ENCODE results near the gene LRRC56. TPM values are rescaled to one million over a fixed set of nuclear protein-coding genes. Genes with fewer than 3 reads are reported as not detected.

Gene LRRC56
- total and polyA plus RNA-seq, 9 of the 15 experiments (the other 6 are each of a cell fraction or from before 2014, with no cell fraction given) = 0.03 to 4.5 (median 1.0) TPM; not detected in 1

DNA sequence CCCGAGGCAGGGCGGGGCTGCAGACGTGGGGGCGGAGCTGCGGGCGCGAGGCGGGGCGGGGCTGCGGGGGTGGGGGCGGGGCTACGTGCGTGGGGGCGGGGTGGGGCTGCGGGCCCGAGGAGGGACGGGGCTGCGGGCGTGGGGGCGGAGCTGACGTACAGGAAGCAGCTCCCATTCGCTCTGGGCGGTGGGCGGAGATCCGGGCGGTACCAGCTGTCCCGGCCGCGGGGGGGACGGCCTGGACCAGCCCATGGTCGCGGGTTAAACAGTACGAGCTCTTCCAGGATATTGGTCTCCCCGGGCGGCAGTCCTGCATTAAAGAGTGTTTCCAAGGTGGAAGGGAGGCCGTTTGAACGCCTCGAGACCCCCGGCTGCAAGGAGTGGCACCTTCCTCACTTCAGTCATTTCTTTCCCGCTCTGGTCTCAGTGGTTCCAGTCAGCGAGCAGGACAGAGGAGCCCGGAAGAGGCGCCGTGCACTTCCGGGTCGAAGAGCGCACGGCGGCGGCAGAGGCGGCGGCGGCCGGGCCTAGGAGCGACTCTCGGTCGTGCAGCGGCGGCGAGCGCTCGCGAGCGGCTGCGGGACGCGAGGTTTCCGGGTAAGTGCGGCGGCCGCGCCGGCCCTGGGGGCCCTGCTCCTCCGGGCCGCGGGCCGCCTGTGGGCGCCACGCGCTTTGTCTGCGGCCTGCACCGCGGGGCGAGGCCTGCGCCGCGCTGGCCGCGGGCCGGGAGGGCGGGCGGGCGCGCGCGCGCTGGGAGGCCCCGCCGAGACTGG, 38.9 kb downstream of the LRRC56 start, which contains the start of gene PHRF1 (continued):
- TF ChIP-seq, protein P1, sequence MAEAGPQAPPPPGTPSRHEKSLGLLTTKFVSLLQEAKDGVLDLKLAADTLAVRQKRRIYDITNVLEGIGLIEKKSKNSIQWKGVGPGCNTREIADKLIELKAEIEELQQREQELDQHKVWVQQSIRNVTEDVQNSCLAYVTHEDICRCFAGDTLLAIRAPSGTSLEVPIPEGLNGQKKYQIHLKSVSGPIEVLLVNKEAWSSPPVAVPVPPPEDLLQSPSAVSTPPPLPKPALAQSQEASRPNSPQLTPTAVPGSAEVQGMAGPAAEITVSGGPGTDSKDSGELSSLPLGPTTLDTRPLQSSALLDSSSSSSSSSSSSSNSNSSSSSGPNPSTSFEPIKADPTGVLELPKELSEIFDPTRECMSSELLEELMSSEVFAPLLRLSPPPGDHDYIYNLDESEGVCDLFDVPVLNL (CRISPR knock-in tag; IDR thresholded peaks at IDR 0.05; ENCODE audit: low read depth) = no peak
- TF ChIP-seq IFI16 (CRISPR knock-in tag; IDR thresholded peaks at IDR 0.05) (no peak), DMBX1 (CRISPR knock-in tag; IDR thresholded peaks at IDR 0.05; ENCODE audit: borderline replicate concordance) (no peak), E2F3 (CRISPR knock-in tag; IDR thresholded peaks at IDR 0.05) (peak; percentile 93), BDP1 (IDR thresholded peaks at IDR 0.05; ENCODE audit: insufficient read depth, insufficient read length) (no peak), TRIM28 (IDR thresholded peaks at IDR 0.05) (peak; percentile 61), KLF10 (CRISPR knock-in tag; IDR thresholded peaks at IDR 0.05) (no peak), ZBED1 (IDR thresholded peaks at IDR 0.05) (no peak), MYNN (IDR thresholded peaks at IDR 0.05) (no peak), MYNN (CRISPR knock-in tag; IDR thresholded peaks at IDR 0.05) (no peak), ADNP (tag; IDR thresholded peaks at IDR 0.05) (no peak), SMAD4 (CRISPR knock-in tag; conservative IDR thresholded peaks at IDR 0.05) (peak; percentile 66; the same call in 1 of the 2 replicates), ZNF354B (CRISPR knock-in tag; IDR thresholded peaks at IDR 0.05) (no peak), CBX8 (IDR thresholded peaks at IDR 0.05; ENCODE audit: borderline replicate concordance, extremely low read depth, low read depth, low read length, poor library complexity, severe bottlenecking) (no peak), TAF9B (IDR thresholded peaks at IDR 0.05; ENCODE audit: partially characterized antibody) (peak; percentile 96), STAT5A (IDR thresholded peaks at IDR 0.05; ENCODE audit: borderline replicate concordance, low read length) (no peak), ZNF143 (CRISPR knock-in tag; IDR thresholded peaks at IDR 0.05) (no peak), MAFG (tag; conservative IDR thresholded peaks at IDR 0.05) (no peak), EP400 (IDR thresholded peaks at IDR 0.05) (peak; percentile 90), HEY1 (CRISPR knock-in tag; IDR thresholded peaks at IDR 0.05; ENCODE audit: borderline replicate concordance) (no peak)
- TF ChIP-seq, protein P2, sequence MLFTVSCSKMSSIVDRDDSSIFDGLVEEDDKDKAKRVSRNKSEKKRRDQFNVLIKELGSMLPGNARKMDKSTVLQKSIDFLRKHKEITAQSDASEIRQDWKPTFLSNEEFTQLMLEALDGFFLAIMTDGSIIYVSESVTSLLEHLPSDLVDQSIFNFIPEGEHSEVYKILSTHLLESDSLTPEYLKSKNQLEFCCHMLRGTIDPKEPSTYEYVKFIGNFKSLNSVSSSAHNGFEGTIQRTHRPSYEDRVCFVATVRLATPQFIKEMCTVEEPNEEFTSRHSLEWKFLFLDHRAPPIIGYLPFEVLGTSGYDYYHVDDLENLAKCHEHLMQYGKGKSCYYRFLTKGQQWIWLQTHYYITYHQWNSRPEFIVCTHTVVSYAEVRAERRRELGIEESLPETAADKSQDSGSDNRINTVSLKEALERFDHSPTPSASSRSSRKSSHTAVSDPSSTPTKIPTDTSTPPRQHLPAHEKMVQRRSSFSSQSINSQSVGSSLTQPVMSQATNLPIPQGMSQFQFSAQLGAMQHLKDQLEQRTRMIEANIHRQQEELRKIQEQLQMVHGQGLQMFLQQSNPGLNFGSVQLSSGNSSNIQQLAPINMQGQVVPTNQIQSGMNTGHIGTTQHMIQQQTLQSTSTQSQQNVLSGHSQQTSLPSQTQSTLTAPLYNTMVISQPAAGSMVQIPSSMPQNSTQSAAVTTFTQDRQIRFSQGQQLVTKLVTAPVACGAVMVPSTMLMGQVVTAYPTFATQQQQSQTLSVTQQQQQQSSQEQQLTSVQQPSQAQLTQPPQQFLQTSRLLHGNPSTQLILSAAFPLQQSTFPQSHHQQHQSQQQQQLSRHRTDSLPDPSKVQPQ (CRISPR knock-in tag; IDR thresholded peaks at IDR 0.05; ENCODE audit: borderline replicate concordance) = no peak
- TF ChIP-seq, protein P3, sequence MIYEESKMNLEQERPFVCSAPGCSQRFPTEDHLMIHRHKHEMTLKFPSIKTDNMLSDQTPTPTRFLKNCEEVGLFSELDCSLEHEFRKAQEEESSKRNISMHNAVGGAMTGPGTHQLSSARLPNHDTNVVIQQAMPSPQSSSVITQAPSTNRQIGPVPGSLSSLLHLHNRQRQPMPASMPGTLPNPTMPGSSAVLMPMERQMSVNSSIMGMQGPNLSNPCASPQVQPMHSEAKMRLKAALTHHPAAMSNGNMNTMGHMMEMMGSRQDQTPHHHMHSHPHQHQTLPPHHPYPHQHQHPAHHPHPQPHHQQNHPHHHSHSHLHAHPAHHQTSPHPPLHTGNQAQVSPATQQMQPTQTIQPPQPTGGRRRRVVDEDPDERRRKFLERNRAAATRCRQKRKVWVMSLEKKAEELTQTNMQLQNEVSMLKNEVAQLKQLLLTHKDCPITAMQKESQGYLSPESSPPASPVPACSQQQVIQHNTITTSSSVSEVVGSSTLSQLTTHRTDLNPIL (CRISPR knock-in tag; IDR thresholded peaks at IDR 0.05) = no peak
- TF ChIP-seq, protein P4, sequence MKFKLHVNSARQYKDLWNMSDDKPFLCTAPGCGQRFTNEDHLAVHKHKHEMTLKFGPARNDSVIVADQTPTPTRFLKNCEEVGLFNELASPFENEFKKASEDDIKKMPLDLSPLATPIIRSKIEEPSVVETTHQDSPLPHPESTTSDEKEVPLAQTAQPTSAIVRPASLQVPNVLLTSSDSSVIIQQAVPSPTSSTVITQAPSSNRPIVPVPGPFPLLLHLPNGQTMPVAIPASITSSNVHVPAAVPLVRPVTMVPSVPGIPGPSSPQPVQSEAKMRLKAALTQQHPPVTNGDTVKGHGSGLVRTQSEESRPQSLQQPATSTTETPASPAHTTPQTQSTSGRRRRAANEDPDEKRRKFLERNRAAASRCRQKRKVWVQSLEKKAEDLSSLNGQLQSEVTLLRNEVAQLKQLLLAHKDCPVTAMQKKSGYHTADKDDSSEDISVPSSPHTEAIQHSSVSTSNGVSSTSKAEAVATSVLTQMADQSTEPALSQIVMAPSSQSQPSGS (CRISPR knock-in tag; IDR thresholded peaks at IDR 0.05) = no peak
